ENCODE data around the gene HAUS1. TPM values are rescaled to one million over a fixed set of nuclear protein-coding genes. Genes with fewer than 3 reads are reported as not detected.

Gene HAUS1
- total and polyA plus RNA-seq, 4 donors, result 4.5 to 17.9 (median 6.5) TPM

DNA sequence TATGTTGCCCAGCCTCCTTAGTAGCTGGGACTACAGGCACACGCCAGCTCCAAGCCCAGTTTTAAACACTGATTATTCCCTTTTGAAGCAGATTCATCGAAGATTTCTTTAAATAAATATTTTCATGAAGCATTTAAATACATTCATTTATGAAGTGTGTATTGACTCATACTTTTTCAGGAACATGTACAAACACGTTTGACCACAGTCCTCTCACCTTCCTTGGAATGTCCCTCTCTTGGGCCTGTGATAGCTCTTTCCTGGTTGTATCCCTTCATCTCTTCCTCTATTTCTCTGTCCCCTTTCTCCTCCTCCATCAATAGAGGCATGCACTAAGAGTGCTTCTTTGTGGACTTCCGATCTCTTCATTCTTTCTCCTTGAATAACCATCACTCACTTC lies 34.7 kb upstream of the HAUS1 start:
- Histone ChIP-seq H3K36me3 (ENCODE audit: control insufficient read depth in 4 of 4, insufficient read depth in 3 of 4, low read depth in 1 of 4, low read length in 3 of 4) (no peaks in the 10 kb centered on the region), H3K9ac (ENCODE audit: low read depth in 1 of 2, low read length in 2 of 2) (no peak overlapping the region), H3K27me3 (ENCODE audit: control insufficient read depth in 4 of 4, insufficient read depth in 4 of 4, low read length in 3 of 4) (no peaks in the 10 kb centered on the region), H3K27ac (ENCODE audit: low read depth in 1 of 2, low read length in 2 of 2) (no peak overlapping the region), H3K4me3 (ENCODE audit: low read depth in 1 of 3, low read length in 3 of 3) (no peak overlapping the region), H3K9me3 (ENCODE audit: control insufficient read depth in 4 of 4, low read length in 3 of 4) (no peaks in the 10 kb centered on the region), H3K4me1 (ENCODE audit: control insufficient read depth in 4 of 4, insufficient read depth in 4 of 4, low read length in 3 of 4) (peaks cover 8 to 35% (median 24%) of the 10 kb centered on the region in 4 donors)
- 88% methylated on average over 4 of the region's 4 CpGs for WGBS
- TF ChIP-seq, protein P1, sequence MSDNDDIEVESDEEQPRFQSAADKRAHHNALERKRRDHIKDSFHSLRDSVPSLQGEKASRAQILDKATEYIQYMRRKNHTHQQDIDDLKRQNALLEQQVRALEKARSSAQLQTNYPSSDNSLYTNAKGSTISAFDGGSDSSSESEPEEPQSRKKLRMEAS (IDR thresholded peaks at IDR 0.05), result no peak
- TF ChIP-seq FOXA2 (IDR thresholded peaks at IDR 0.05), result no peak
- TF ChIP-seq, protein P2, sequence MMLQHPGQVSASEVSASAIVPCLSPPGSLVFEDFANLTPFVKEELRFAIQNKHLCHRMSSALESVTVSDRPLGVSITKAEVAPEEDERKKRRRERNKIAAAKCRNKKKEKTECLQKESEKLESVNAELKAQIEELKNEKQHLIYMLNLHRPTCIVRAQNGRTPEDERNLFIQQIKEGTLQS (IDR thresholded peaks at IDR 0.05), result no peak
- TF ChIP-seq JUND (IDR thresholded peaks at IDR 0.05), result no peak
- TF ChIP-seq NR2F2 (IDR thresholded peaks at IDR 0.05), result no peak
- no peak for TF ChIP-seq RXRA (IDR thresholded peaks at IDR 0.05)
- no peak for TF ChIP-seq HNF4A (conservative IDR thresholded peaks at IDR 0.05)
- TF ChIP-seq EGR1 (IDR thresholded peaks at IDR 0.05; ENCODE audit: low read depth in 2 of 2), result no peak
- TF ChIP-seq YY1 (IDR thresholded peaks at IDR 0.05), result no peak
- TF ChIP-seq HNF4G (IDR thresholded peaks at IDR 0.05), result no peak
- no peak for TF ChIP-seq RAD21 (IDR thresholded peaks at IDR 0.05)
- no peak for TF ChIP-seq TAF1 (conservative IDR thresholded peaks at IDR 0.05)
- TF ChIP-seq GABPA (IDR thresholded peaks at IDR 0.05 in 1 of 2, conservative IDR thresholded peaks at IDR 0.05 in 1 of 2), result no peak
- TF ChIP-seq, protein P3, sequence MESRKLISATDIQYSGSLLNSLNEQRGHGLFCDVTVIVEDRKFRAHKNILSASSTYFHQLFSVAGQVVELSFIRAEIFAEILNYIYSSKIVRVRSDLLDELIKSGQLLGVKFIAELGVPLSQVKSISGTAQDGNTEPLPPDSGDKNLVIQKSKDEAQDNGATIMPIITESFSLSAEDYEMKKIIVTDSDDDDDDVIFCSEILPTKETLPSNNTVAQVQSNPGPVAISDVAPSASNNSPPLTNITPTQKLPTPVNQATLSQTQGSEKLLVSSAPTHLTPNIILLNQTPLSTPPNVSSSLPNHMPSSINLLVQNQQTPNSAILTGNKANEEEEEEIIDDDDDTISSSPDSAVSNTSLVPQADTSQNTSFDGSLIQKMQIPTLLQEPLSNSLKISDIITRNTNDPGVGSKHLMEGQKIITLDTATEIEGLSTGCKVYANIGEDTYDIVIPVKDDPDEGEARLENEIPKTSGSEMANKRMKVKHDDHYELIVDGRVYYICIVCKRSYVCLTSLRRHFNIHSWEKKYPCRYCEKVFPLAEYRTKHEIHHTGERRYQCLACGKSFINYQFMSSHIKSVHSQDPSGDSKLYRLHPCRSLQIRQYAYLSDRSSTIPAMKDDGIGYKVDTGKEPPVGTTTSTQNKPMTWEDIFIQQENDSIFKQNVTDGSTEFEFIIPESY (IDR thresholded peaks at IDR 0.05), result no peak
- no peak for TF ChIP-seq FOXA1 (IDR thresholded peaks at IDR 0.05)
- TF ChIP-seq, protein P4, sequence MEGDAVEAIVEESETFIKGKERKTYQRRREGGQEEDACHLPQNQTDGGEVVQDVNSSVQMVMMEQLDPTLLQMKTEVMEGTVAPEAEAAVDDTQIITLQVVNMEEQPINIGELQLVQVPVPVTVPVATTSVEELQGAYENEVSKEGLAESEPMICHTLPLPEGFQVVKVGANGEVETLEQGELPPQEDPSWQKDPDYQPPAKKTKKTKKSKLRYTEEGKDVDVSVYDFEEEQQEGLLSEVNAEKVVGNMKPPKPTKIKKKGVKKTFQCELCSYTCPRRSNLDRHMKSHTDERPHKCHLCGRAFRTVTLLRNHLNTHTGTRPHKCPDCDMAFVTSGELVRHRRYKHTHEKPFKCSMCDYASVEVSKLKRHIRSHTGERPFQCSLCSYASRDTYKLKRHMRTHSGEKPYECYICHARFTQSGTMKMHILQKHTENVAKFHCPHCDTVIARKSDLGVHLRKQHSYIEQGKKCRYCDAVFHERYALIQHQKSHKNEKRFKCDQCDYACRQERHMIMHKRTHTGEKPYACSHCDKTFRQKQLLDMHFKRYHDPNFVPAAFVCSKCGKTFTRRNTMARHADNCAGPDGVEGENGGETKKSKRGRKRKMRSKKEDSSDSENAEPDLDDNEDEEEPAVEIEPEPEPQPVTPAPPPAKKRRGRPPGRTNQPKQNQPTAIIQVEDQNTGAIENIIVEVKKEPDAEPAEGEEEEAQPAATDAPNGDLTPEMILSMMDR (IDR thresholded peaks at IDR 0.05; ENCODE audit: low read depth, low read length, missing input control), result no peak
- TF ChIP-seq, protein P5, sequence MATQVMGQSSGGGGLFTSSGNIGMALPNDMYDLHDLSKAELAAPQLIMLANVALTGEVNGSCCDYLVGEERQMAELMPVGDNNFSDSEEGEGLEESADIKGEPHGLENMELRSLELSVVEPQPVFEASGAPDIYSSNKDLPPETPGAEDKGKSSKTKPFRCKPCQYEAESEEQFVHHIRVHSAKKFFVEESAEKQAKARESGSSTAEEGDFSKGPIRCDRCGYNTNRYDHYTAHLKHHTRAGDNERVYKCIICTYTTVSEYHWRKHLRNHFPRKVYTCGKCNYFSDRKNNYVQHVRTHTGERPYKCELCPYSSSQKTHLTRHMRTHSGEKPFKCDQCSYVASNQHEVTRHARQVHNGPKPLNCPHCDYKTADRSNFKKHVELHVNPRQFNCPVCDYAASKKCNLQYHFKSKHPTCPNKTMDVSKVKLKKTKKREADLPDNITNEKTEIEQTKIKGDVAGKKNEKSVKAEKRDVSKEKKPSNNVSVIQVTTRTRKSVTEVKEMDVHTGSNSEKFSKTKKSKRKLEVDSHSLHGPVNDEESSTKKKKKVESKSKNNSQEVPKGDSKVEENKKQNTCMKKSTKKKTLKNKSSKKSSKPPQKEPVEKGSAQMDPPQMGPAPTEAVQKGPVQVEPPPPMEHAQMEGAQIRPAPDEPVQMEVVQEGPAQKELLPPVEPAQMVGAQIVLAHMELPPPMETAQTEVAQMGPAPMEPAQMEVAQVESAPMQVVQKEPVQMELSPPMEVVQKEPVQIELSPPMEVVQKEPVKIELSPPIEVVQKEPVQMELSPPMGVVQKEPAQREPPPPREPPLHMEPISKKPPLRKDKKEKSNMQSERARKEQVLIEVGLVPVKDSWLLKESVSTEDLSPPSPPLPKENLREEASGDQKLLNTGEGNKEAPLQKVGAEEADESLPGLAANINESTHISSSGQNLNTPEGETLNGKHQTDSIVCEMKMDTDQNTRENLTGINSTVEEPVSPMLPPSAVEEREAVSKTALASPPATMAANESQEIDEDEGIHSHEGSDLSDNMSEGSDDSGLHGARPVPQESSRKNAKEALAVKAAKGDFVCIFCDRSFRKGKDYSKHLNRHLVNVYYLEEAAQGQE (IDR thresholded peaks at IDR 0.05), result no peak
- TF ChIP-seq SP1 (IDR thresholded peaks at IDR 0.05), result no peak
- no peak for DNase-seq (ENCODE audit: low spot score)
